Mesenchymal stem cell (in vitro differentiated cells and primary cell): Measurements from ENCODE around the gene PABPC1L.
"Not testable (repeated sequence)": the region's sequence is repeated elsewhere in the genome, so short reads cannot be mapped to it uniquely, and the experiment has no call there.

Experiments
- DNase-seq: peaks from one replicate; pipeline ENCODE4 v3.0.0-alpha.2; 2013
- H2AFZ ChIP-seq: one replicate; pipeline ENCODE4 v1.6.1; 2013; ENCODE audit warnings: low read depth, mild to moderate bottlenecking, control low read depth, inconsistent platforms, low read length, moderate library complexity
- H2AK5ac ChIP-seq: 2 replicates; pipeline ENCODE4 v1.6.1; 2013; ENCODE audit warnings: low read length, moderate library complexity, mild to moderate bottlenecking, inconsistent platforms; ENCODE audit not compliant: severe bottlenecking
- H2BK120ac ChIP-seq: one replicate; pipeline ENCODE4 v1.6.1; 2013; ENCODE audit warnings: low read depth, mild to moderate bottlenecking, inconsistent platforms, low read length, moderate library complexity
- H2BK12ac ChIP-seq, 2 experiments: one replicate each; pipeline ENCODE4 v1.6.1; 2013; ENCODE audit warnings: inconsistent platforms in 2 of 2, low read length in 2 of 2, mild to moderate bottlenecking in 2 of 2, moderate library complexity in 2 of 2, control low read depth in 1 of 2
- H2BK15ac ChIP-seq: one replicate; pipeline ENCODE4 v1.6.1; 2013; ENCODE audit warnings: mild to moderate bottlenecking, low read depth, inconsistent platforms; ENCODE audit not compliant: poor library complexity, severe bottlenecking
- H2BK5ac ChIP-seq: 2 replicates; pipeline ENCODE4 v1.6.1; 2013; ENCODE audit warnings: low read depth, mild to moderate bottlenecking, low read length, control low read depth, inconsistent platforms; ENCODE audit not compliant: poor library complexity, severe bottlenecking
- H3K14ac ChIP-seq, 2 experiments: one replicate each; pipeline ENCODE4 v1.6.1; 2013; ENCODE audit warnings: inconsistent platforms in 2 of 2, low read length in 2 of 2, control low read depth in 1 of 2, mild to moderate bottlenecking in 1 of 2, moderate library complexity in 1 of 2
- H3K18ac ChIP-seq, 2 experiments: one replicate each; pipeline ENCODE4 v1.6.1; 2013; ENCODE audit warnings: inconsistent platforms in 2 of 2, low read length in 2 of 2, control low read depth in 1 of 2, low read depth in 1 of 2, mild to moderate bottlenecking in 1 of 2
- H3K23ac ChIP-seq, 2 experiments: one replicate each; pipeline ENCODE4 v1.6.1; 2013; ENCODE audit warnings: inconsistent platforms in 2 of 2, low read length in 2 of 2, mild to moderate bottlenecking in 2 of 2, moderate library complexity in 2 of 2, control low read depth in 1 of 2
- H3K27ac ChIP-seq: 2 replicates; pipeline ENCODE4 v1.5.1; 2013; ENCODE audit warnings: mild to moderate bottlenecking, moderate library complexity, low read length, control low read depth, inconsistent platforms; ENCODE audit not compliant: poor library complexity, severe bottlenecking
- H3K27me3 ChIP-seq, 2 experiments: 2 replicates each; pipeline versions ENCODE4 v1.6.1 to v1.7.0; 2013; ENCODE audit warnings: low read length in 2 of 2, mild to moderate bottlenecking in 2 of 2, moderate library complexity in 2 of 2, control low read depth in 1 of 2, inconsistent platforms in 1 of 2; ENCODE audit not compliant: control insufficient read depth in 1 of 2, insufficient read depth in 1 of 2
- H3K36me3 ChIP-seq, 2 experiments: 2 replicates each; pipeline versions ENCODE4 v1.6.1 to v1.7.0; 2013; ENCODE audit warnings: low read length in 2 of 2, control low read depth in 1 of 2, inconsistent platforms in 1 of 2, low read depth in 1 of 2, mild to moderate bottlenecking in 1 of 2; ENCODE audit not compliant: insufficient read depth in 2 of 2, control insufficient read depth in 1 of 2
- H3K4ac ChIP-seq, 2 experiments: one replicate each; pipeline ENCODE4 v1.6.1; 2013; ENCODE audit warnings: inconsistent platforms in 2 of 2, low read length in 2 of 2, mild to moderate bottlenecking in 2 of 2, moderate library complexity in 2 of 2, control low read depth in 1 of 2, low read depth in 1 of 2
- H3K4me1 ChIP-seq: 2 replicates; pipeline ENCODE4 v1.6.1; 2013; ENCODE audit warnings: low read depth, low read length, control low read depth; ENCODE audit not compliant: control insufficient read depth, insufficient read depth
- H3K4me2 ChIP-seq: 2 replicates; pipeline ENCODE4 v1.6.1; 2013; ENCODE audit warnings: low read length, mild to moderate bottlenecking, inconsistent platforms; ENCODE audit not compliant: poor library complexity, severe bottlenecking
- H3K4me3 ChIP-seq, 2 experiments: 2 replicates each; pipeline versions ENCODE4 v1.5.1 to v1.7.0; 2013; ENCODE audit warnings: low read length in 2 of 2, mild to moderate bottlenecking in 2 of 2, control low read depth in 1 of 2, low read depth in 1 of 2; ENCODE audit not compliant: insufficient read depth in 1 of 2
- H3K79me1 ChIP-seq: replicated peaks from 2 replicates; pipeline ENCODE4 v1.6.1; 2013; ENCODE audit warnings: mild to moderate bottlenecking, control low read depth, low read length, inconsistent platforms; ENCODE audit not compliant: poor library complexity, severe bottlenecking
- H3K9ac ChIP-seq: 2 replicates; pipeline ENCODE4 v1.7.0; 2013; ENCODE audit warnings: mild to moderate bottlenecking, low read length, moderate library complexity
- H3K9me3 ChIP-seq: 2 replicates; pipeline ENCODE4 v1.7.0; 2013; ENCODE audit warnings: mild to moderate bottlenecking, low read length; ENCODE audit not compliant: control insufficient read depth
- H4K8ac ChIP-seq: one replicate; pipeline ENCODE4 v1.6.1; 2013; ENCODE audit warnings: inconsistent platforms, mild to moderate bottlenecking, low read length, moderate library complexity
- H4K91ac ChIP-seq: one replicate; pipeline ENCODE4 v1.6.1; 2013; ENCODE audit warnings: mild to moderate bottlenecking, low read length, inconsistent platforms
- WGBS: methylation state at CpG from one replicate; pipeline ENCODE4 v1.1.7; 2013; ENCODE audit warnings: mixed read lengths; 5-methylcytosine and 5-hydroxymethylcytosine counted together

The PABPC1L gene

DNA sequence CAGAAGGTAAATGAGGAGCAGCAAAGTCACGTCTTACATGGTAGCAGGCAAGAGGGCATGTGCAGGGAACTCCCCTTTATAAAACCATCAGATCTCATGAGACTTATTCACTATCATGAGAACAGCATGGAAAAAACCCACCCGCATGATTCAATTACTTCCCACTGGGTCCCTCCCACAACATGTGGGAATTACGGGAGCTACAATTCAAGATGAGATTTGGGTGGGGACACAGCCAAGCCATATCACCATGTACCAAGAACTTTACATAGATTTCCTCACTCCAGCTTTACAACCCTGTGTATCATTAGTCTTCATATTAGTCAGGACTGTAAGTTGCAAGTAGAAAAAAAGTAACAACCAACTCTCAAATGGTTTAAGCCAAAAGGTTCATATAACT is 45.4 kb upstream of the PABPC1L start:
- not testable (repeated sequence) for H2AK5ac ChIP-seq, H3K4ac ChIP-seq, H3K18ac ChIP-seq, H3K4me3 ChIP-seq, H4K91ac ChIP-seq, H3K36me3 ChIP-seq, DNase-seq, H3K9ac ChIP-seq, H3K79me1 ChIP-seq, H2BK15ac ChIP-seq, H3K9me3 ChIP-seq, H3K14ac ChIP-seq, H2AFZ ChIP-seq, H3K27ac ChIP-seq, H2BK5ac ChIP-seq, H2BK12ac ChIP-seq, H3K4me2 ChIP-seq, H4K8ac ChIP-seq, H3K4me1 ChIP-seq, H3K23ac ChIP-seq, H2BK120ac ChIP-seq
- peaks cover 0 to 20% of the 10 kb centered on the region in 2 experiments for H3K27me3 ChIP-seq
- 84% methylated on average over 3 of the region's 3 CpGs for WGBS

DNA sequence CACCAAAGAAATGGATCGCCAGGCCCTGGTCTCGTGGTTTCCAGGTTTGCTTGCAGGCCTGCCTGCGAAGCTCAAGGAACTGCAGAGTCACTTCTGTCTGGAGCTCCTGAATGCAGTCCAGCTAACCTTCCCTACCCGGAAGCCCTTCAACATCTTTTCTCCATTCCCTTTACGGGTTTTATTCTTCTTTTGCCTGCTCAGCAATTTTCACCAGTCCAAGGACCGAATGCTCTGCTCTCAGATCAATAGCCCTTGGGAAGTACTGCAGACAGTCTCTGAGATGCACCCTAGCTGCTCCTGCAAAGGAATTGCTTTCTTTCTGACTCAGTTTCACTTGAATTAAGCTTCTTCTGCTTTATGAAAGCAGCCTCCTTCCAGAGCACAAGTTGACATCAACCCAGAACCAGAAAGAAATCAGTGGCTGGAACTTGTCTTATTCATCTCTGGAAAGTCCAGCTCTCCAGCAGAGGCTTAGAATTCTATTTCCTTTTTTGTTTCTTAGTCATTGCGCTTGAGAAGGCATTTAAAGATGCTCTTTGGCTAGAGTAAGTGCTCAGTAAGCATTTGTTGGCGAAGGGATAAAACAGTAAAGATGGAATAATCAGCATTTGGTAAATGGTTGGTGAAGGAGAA is 43.0 kb upstream of the PABPC1L start:
- Histone ChIP-seq H3K4me1 (peaks cover 3% of the 10 kb centered on the region), H2BK12ac (no peak overlapping the region), H3K9ac (peak overlapping the region; percentile 17), H3K4me2 (no peak overlapping the region), H2AFZ (no peak overlapping the region), H2BK15ac (no peak overlapping the region), H3K27me3 (peaks cover 0 to 22% of the 10 kb centered on the region in 2 experiments), H2AK5ac (no peak overlapping the region), H3K18ac (no peak overlapping the region), H3K4me3 (no peak overlapping the region), H3K9me3 (no peaks in the 10 kb centered on the region), H2BK5ac (no peak overlapping the region), H4K8ac (no peak overlapping the region), H3K36me3 (no peaks in the 10 kb centered on the region), H2BK120ac (no peak overlapping the region), H4K91ac (no peak overlapping the region), H3K14ac (no peak overlapping the region), H3K27ac (no peak overlapping the region), H3K4ac (no peak overlapping the region), H3K23ac (no peak overlapping the region), H3K79me1 (no peaks in the 10 kb centered on the region)
- 83% methylated on average over 8 of the region's 8 CpGs for WGBS
- DNase-seq: no peak

DNA sequence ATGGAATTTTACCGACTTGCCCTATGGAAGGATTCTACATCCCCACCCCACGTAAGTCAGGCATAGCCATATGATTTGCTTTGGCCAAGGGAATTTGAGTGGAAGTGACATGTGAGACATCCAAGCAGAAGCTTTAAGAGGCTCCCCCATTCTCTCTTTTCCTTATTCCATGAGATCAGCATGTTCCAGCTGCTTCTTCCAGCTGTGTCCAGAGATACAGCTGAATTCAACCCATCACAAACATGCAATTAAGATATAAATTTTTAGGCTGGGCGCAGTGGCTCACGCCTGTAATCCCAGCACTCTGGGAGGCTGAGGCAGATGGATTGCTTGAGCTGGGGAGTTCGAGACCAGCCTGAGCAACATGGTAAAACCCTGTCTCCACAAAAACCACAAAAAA is 40.4 kb upstream of the PABPC1L start:
- Histone ChIP-seq H3K23ac (no peak overlapping the region), H2BK15ac (no peak overlapping the region), H2AK5ac (no peak overlapping the region), H2BK12ac (no peak overlapping the region), H4K91ac (no peak overlapping the region), H3K9me3 (no peaks in the 10 kb centered on the region), H3K14ac (no peak overlapping the region), H3K4me1 (no peaks in the 10 kb centered on the region), H2BK5ac (no peak overlapping the region), H3K36me3 (no peaks in the 10 kb centered on the region), H4K8ac (no peak overlapping the region), H3K27me3 (peaks cover 0 to 22% of the 10 kb centered on the region in 2 experiments), H3K79me1 (no peaks in the 10 kb centered on the region), H3K27ac (no peak overlapping the region), H3K18ac (no peak overlapping the region), H3K4me2 (no peak overlapping the region), H3K4me3 (no peak overlapping the region), H2BK120ac (no peak overlapping the region), H3K9ac (no peak overlapping the region), H3K4ac (no peak overlapping the region), H2AFZ (no peak overlapping the region)
- WGBS: 76% methylated on average over 5 of the region's 5 CpGs
- DNase-seq: no peak

DNA sequence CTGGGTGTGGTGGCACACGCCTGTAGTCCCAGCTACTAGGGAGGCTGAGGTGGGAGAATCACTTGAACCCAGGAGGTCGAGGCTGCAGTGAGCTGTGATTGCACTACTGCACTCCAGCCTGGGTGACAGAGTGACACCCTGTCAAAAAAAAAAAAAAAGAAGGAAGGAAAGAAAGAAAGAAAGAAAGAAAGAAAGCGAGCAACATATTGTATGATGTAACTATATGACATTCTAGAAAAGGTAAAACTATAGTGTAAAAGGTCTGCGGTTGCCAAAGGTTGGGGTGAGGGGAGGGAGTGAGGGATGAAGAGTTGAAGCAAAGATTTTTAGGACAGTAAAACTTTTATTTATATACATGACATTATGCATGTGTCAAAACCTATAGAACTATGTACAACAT is 27.5 kb upstream of the PABPC1L start:
- H2BK120ac ChIP-seq, H2BK12ac ChIP-seq, H2AFZ ChIP-seq, H3K27ac ChIP-seq, H2BK15ac ChIP-seq, H3K14ac ChIP-seq, H3K4me2 ChIP-seq, H3K36me3 ChIP-seq, H2AK5ac ChIP-seq, H3K27me3 ChIP-seq, H3K79me1 ChIP-seq, H3K23ac ChIP-seq, H4K91ac ChIP-seq, H4K8ac ChIP-seq, H3K4me3 ChIP-seq, DNase-seq, H3K18ac ChIP-seq, H3K9ac ChIP-seq, H2BK5ac ChIP-seq, H3K4me1 ChIP-seq, H3K4ac ChIP-seq, H3K9me3 ChIP-seq: not testable (repeated sequence)
- 79% methylated on average over 4 of the region's 4 CpGs for WGBS
